Eye (tissue), 1 donor: ENCODE results near the gene MKKS.
A peak's percentile ranks its signal among the peaks of the same experiment; 100 is the strongest.
"Not testable (repeated sequence)": the region's sequence is repeated elsewhere in the genome, so short reads cannot be mapped to it uniquely, and the experiment has no call there.

Source experiments
- DNase-seq: peaks from one replicate; pipeline ENCODE4 v3.0.0-alpha.2; 2015

The MKKS gene

DNA sequence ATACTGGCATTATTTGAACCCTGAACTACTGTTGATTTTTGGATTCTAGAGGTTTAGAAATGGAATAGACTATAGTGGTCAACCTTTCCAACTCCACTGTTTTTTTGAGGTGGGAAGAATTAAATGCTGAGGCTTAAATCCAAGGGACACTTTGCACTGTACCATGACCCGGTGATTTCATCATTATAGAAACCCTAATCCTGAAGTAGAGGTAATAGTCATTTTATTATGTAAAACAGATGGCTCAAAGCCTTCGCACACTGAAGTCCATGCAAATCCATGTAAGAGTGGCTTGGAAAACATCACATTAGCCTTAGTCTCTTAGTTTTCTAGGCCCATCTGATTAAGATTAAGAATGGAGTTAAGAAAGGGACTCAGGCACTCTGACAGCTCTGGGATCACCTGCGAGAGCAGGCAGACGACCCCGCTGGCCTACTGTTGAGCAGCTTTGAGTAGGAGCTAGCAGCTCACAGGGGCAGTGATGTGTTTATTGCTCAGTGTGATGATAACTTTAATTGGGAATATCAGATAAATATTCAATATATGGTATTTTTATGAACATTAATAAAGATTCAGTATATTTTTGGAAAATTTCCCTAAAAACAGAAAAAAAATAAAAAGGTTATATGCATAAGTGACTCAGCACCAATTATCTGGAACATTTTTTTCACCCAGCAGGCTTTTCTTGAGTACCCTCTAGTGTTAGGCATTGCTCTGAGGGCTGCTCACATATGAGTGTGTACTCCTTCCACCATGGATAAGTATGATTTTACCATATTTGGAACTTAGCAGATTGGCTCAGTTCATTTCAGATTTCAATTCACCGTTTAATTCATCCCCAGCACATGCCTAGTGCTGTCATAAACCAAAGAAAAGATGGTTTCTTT, 14.5 kb upstream of the MKKS start:
- no peak for DNase-seq

DNA sequence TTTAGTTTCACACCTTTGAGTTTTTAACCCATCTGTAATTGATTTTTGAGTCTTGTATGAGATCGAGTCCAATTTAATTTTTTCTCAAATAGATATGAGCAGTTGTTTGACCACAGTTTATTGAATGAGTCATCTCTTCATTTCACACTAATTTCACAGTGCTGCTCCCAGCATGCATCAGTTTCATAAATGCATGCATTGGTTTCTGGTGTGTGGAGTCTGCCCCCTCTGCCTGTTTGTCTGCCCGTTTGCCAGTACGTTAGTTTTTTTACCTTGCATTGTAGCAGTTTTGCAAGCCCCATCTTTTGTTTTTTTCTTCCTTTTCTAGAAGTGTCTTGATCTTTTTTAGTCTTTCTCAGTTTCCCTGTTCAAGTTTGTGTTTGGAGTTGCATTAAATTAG, 13.0 kb upstream of the MKKS start:
- DNase-seq, result peak; percentile 32

DNA sequence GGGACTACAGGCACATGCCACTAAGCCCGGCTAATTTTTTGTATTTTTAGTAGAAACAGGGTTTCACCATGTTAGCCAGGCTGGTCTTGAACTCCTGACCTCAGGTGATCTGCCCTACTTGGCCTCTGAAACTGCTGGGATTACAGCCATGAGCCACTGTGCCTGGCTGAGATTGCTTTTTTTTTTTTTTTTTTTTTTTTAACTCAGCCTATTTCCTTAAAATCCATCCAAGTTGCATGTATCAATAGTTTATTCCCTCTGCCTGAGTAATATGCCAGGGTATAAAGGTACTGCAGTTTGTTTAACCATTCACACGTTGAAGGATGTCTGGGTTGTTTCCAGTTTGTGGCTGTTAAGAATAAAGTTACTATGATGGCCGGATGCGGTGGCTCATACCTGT, 11.7 kb upstream of the MKKS start:
- DNase-seq, result no peak

DNA sequence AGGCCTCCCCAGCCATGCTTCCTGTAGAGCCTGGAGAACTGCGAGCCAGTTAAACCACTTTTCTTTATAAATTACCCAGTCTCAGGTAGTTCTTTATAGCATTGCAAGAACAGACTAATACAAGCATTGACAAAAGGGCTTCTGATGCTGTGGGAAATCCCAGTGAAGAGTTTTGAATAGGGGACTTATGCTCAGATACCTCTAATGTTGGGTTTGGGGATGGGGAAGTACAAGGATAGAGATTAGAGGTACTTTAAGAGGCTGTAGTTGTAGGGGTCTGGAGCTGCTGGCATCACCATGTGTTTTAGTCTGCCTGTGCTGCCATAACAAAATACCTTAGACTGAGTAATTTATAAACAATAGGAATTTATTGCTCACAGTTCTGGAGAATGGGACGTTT, 9.9 kb upstream of the MKKS start:
- DNase-seq, result no peak

DNA sequence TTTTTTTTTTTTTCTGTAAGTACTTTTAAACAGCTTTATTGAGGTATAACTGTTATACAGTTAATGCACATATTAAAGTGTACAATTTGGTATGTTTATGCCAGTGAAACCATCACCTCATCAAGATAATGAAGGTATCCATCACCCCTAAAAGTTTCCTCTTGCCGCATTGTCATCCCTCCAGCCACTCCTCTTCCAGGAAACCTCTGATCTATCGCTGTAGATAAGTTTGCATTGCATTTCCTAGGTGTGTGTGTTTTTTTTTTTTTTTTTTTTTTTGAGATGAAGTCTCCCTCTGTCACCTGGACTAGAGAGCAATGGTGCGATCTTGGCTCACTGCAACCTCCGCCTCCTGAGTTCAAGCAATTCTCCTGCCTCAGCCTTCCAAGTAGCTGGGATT, 4.2 kb upstream of the MKKS start:
- no peak for DNase-seq

DNA sequence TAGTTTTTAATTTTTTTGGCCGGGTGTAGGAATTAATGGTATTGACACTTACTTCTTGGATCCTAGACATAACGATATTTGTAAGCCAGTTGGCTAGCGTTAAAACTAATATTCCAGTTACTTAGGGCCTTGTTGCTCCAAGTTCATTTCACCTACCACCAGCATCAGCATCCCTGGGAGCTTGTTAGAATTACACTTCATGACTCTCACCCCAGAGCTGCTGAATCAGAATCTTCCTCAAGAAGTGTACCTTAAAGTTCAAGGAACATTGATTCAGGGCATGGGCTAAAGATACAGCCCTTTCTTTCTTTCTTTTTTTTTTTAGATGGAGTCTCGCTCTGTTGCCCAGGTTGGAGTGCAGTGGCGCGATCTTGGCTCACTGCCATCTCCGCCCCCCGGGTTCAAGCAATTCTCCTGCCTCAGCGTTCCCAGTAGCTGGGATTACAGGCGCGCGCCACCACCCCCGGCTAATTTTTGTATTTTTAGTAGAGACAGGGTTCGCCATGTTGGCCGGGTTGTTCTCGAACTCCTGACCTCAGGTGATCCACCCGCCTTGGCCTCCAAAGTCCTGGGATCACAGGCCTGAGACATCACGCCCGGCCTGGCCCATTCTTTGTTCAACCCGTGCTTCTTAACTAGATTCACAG, 2.2 kb upstream of the MKKS start:
- DNase-seq, result no peak

DNA sequence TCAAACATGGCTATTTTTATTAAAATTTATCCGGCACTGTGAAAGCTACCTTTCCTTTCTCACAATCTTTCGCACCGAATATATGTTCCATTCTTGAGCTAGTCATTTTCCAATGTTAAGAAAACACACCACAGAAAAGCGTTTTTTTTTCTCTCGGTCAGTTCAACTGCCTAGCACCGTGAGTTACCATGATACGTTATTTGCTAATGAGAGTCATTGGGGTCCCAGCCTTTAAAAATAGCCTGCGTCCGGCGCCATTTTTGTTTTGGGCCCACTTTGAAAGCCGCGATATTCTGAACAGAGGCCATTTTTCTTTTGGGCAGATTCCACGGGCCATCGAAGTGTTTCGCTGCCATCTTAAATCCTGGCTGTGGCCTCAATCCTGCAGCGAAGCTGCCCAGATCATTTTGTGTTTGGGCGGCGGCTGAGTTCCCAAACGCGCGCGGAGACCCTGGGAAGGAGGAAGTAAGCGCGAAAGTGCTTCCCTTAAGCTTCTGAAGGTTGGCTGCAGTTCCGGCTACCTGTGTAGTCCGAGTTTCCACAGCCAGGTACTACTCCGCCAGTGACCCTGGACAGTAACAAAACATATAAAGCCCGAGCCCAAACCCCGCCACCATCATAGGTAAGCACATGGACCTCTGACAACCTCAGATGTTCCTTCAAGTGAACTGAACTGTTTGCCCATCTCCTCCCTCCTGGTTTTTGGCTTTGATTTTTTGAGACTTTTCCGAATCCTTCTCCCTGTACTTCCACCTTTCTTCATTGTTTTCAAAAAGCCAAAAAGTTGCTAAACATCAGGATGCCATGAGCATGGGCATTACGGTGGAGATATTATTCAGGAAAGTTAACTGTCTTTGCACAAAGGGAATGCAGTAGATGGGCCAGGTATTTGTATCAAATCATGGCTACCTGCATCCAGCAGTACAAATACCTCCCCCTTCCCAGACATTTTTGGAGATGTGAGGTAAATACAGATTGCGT, 1.1 kb upstream of the MKKS start, which contains the start of gene SLX4IP:
Gene SLX4IP (plus strand): TSS at position 474 of the 981 bp plus-strand sequence. CDS start 22,900 bp downstream, outside the sequence.
- DNase-seq, result peak; percentile 98

DNA sequence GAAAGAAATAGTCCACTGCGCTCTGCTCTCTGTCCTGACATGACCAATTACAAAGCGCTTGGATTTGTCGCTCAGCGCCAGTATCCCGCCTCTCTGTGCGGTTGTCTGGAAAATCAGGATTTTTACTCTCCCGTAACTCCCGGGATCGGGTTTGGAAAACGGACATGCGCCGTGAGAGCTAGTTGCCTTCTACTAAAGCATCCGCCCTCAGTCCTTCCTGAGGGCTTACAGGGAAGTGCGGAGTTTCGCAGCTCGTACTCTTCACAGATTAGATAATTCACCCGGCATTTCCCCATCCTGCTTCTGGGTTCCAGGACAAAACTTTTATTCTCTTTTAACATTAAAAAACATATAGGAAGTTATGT, 427 bp upstream of the MKKS start:
- peak; percentile 99 for DNase-seq

DNA sequence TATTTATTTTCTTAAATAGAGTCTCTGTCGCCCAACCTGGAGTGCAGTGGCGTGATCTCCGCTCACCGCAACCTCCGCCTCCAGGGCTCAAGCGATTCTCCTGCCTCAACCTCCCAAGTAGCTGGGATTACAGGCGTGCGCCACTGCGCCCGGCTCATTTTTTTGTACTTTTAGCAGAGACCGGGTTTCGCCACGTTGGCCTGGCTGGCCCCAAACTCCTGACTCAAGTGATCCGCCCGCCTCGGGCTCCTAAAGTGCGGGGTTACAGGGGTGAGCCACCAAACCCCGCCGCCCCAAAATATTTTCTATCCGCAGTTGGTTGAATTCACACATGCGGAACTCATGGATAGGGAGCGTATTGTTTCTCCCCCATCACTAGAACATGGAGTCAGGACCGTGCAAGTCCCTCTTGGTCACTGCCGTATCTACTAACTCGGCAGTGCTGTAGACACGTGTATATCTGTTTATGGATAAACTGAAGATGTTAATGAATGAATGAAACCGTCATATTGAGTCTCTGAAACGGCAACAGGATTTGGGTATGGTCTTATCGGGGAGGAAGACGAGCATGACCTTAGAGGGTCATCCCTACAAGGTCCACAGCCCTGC, 904 bp downstream of the MKKS start:
- DNase-seq, result no peak

DNA sequence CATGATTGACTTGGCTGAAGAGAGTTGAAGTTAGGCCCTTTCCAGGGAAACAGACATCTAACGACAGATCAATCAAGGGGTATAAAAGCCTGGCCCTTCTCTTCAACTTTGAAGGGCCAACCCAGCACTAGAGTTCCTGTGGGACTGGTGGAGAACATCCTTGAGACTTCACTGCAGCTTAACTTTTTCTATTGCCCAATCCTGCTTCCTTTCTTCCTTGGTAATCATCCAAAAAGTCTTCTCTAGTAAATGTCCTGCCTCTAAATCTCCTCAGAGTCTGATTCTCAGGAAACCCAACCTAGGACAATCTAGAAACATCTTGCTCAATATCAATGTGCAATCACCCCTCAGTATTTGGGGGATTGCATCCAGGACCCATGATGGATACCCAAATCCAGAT, 1.9 kb downstream of the MKKS start:
- DNase-seq, result no peak

DNA sequence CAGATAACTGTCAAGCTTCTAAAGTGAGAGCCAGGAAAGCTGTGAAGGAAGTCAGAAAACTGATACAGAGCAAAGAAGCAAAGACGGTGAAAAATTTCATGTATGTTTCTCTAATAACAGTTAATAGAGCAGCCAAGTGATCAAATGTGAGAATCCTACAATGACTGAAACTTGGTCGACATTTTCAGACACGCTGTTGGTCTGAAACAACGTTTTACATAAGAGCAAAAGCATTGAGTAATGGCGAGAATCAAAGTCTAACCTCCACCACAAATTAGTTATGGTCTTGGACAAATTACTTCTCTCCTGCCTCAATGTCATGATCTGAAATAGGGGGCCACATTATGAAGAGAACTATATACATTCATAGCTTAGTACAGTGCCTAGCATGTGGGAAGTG, 3.3 kb downstream of the MKKS start:
- no peak for DNase-seq

DNA sequence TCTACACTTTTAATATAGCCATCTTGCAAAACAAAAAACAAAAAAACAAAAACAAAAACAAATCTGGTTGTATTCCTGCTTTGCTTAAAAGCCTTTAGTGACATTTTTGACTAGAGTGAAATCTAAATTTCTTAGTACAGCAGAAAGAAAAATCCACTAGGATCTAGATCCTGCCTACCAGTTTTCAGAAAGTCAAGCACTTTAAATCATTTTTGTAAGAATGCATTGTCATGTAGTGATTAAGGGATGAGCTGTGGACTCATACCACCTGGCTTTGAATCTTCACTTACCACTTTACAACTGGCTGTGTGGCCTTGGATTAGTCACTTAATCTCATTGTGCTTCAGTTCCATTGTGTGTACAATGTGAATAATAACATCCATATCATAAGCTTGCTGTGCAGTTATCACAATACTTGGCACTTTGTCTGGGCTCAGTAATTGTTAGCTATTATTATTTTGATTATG, 4.0 kb downstream of the MKKS start:
- no peak for DNase-seq

DNA sequence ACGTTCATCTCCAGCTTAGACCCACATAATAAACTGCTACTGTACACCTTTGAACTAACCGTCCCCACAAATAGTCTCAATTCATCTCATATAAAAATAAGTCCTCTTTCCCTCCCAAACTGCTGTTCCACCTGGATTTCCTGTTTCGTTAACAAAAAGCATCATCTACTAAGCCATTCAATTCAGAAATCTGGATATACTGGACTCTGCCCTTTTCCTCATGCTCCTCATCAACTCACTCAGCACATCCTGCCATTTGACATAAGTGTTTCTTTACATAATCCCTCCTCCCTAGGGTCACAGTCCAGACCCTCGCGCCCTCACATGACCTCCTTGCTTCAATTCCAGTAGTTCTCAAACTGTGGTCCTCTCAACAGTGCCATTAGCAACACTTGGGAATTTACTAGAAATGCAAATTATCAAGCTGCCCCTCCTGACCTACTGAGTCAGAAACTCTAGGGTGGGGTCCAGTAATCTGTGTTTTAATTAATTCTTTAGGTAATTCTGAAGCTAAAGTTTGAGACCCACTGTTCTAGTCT, 4.5 kb downstream of the MKKS start:
- no peak for DNase-seq

DNA sequence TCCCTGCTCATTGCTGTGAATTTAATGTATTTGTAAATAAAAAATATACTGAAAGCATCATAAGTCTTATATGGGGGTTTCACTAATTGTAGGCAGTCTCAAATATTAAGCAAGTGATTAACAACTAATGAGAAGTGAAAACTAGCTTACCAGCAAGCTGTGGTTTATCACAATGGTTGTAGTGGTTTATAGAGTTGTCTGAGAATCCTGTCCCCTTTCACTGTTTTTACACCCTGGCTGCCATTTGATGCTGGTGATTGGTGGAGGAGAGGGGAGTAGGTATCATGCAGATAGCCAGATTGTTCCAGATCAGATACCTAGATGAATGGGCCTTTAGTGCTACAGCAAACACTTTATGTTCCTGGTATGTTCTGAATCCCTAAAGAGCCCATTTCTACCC, 6.0 kb downstream of the MKKS start:
- DNase-seq, result no peak

DNA sequence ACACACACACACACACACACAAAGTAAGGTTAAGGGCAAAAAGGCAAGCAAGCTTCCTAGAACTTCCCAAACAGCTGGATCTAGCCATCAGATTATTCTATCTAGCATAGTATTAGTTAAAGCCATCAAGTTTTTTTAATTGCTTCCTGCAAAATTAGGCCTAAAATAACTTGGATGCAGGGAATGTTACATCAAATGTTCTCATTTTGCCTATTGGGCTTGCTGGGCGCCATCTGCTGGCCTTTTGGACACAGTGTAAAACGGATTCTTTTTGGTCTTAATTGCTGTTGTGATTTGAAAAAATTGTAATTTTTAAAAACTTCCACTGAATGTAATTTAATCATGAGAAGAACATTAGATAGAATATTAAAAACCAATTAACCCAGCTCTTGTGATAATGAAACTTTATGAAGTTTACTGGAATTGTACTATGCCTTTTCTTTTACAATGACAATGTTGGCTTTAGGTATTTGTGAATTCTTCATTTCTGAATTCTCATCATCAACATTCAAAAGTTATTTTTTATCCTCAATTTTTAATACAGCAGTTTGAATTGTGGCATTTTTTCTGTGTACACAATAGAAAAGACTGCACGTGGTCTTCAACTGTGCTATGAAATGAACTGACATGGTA, 6.8 kb downstream of the MKKS start:
- DNase-seq, result peak; percentile 84

DNA sequence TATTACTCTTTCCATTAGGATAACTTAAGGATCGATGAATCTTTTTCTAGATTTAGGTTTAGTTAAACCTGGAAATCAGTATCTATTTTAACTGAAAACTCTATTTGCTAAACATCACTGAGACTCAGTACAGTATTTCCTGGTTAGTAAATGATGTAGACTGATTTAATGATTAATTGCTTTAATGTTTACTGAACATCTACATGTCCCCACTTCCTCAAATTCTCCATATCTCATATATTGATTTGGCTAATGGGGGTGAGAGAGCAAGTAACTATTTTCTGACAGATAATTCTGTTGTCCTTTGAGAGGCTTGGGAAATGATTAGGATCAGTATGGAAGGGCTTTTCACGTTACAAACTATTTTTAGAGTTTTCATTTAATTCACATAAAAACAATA, 10.3 kb downstream of the MKKS start:
- no peak for DNase-seq

DNA sequence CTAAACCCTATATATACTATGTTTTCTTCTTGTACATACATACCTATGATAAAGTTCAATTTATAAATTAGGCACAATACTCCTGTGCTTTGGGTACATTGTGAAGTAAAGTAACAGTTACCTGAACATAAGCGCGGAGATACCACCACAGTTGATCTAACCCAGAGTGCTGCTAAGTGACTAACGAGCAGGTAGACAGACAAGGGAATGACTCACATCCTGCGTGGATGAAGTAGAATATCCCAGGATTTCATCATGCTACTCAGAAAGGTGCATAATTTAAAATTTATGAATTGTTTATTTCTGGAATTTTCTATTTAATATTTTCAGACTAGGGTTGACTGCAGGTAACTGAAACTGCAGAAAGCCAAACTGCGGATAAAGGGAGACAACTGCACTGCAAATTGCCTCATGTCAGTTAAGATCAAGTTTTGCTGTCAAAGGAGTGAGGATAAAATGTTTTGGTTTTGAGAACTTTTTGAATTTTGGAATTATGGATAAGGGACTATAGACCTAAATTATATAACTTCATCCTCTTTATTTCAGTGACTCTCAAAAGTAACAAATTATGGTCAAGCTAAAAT, 14.4 kb downstream of the MKKS start:
- DNase-seq, result no peak

DNA sequence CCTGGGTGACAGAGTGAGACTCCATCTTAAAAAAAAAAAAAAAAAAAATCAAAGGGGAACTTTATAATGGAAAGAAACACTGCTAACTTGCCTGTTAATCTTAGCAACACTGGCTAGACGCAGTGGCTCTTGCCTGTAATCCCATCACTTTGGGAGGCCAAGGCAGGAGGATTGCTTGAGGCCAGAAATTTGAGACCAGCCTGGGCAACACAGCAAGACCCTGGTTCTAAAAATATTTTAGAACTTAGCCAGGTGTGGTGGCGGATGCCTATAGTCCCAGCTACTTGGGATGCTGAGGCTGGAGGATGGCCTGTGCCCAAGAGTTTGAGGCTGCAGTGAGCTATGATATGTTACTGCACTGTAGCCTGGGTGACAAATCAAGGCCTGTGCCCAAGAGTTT, 16.8 kb downstream of the MKKS start:
- DNase-seq, result not testable (repeated sequence)

DNA sequence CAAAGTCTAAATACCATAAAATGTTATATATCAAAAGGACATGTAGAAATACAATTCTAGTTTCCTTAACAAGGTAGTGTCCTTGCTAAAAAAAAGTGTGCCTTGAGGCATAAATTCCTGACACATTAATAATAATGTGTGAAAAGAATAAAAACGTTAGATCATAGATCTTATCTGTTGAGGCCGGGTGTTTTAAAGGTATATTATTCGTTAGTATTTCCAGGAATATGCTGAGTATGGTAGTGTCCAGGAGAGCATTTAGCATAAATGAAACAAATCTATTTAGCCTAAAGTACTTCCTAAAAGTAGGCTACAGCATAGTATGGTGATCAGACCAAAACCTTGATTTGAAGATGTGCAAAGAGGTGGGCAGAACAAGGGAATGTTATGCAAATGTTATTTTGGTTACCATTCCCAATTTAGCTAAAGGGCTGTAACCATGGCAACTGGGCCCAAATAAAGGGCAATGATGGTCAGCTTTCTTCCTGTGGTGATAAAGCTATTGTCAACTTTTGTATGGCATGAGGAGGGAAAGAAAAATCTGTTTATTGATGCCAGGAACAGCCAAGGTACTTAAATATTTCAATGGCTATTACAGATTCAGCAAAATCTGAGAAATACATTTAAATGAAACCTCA, 18.9 kb downstream of the MKKS start:
- no peak for DNase-seq

DNA sequence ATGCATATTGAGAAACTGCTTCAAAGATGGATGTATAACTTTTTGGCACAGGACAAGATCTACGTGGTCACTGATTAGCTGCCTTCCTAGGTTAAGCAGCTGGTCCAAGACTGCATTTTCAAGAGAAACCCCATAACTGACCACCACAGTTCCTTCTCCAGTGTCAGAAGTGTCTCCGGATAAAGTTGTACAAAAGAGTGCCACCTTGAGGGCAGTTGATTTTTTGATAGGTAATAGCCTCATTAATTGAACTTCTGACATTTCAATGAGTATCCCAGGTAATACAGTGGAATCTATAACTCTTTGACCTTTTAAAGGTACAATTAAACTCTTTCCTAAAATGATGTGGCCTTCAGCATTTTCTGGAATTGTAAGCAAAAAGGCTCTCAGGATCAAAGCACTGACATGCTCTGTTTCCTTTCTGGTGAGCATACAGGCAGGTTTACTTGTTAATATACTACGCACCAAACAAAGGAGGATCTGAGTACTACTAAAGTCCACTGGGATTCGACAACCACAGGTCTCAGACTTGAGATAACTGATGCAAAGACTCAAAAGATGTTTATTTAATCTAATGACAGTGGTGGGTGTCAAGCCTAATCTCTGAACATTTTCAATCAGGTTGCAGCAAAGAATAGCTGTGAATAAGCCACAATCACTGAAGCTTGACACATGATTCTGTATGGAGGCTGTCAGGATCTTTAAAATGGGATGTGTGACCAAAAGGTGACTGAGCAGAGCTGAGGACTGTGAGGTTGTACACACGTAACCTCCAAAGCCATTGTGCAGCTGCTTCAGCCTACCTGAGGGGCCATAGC, 21.2 kb downstream of the MKKS start:
- DNase-seq, result no peak
